Right lobe of liver (tissue), 6 donors: ENCODE results near the gene SIGMAR1. TPM values are rescaled to one million over a fixed set of nuclear protein-coding genes. Genes with fewer than 3 reads are reported as not detected.

ENCODE experiments used
- ATAC-seq, 4 donors: fragments of 200-7000 bp; cut with Tn5 transposase; one replicate each; pipeline ENCODE4 v1.9.1; 2020; ENCODE audit warnings: mild to moderate bottlenecking in 4 of 4, moderate library complexity in 4 of 4
- DNase-seq, 3 donors: peaks; one replicate each; pipeline ENCODE4 v3.0.0-alpha.2; 2020
- H3K27ac ChIP-seq, 3 donors: fragments of 200-600 bp; one replicate each; pipeline ENCODE4 v1.8.0; 2022
- H3K27me3 ChIP-seq, 2 donors: fragments of 200-600 bp; one replicate each; pipeline ENCODE4 v1.8.0; 2022
- H3K36me3 ChIP-seq, 4 donors: fragments of 200-600 bp; sonication (generic) in 1 of 4; one replicate each; pipeline versions ENCODE4 v1.5.1 to v1.8.0; 2017 to 2022; ENCODE audit warnings: control low read depth in 1 of 4
- H3K4me1 ChIP-seq, 4 donors: fragments of 200-600 bp; sonication (generic) in 1 of 4; one replicate each; pipeline versions ENCODE4 v1.5.1 to v1.8.0; 2017 to 2022; ENCODE audit warnings: control low read depth in 1 of 4
- H3K4me3 ChIP-seq, 3 donors: fragments of 200-600 bp; one replicate each; pipeline ENCODE4 v1.8.0; 2022
- H3K9me3 ChIP-seq, 4 donors: fragments of 200-600 bp; sonication (generic) in 1 of 4; one replicate each; pipeline versions ENCODE4 v1.5.1 to v1.8.0; 2017 to 2022; ENCODE audit warnings: control low read depth in 1 of 4
- CTCF ChIP-seq, 4 donors: fragments of 200-600 bp in 3 of 4; fragments of 450-650 bp in 1 of 4; IDR thresholded peaks; one replicate each; pipeline versions ENCODE4 v1.5.1 to v1.8.0; 2016 to 2022; ENCODE audit warnings: antibody characterized with exemption in 4 of 4, mild to moderate bottlenecking in 2 of 4
- POLR2A ChIP-seq: fragments of 450-650 bp; IDR thresholded peaks from one replicate; pipeline ENCODE4 v1.6.1; 2017; ENCODE audit warnings: antibody characterized with exemption, mild to moderate bottlenecking
- WGBS: methylation state at CpG from one replicate; pipeline ENCODE4 v1.1.6; 2018; ENCODE audit warnings: low coverage, low lambda C conversion rate; ENCODE audit not compliant: insufficient coverage; ENCODE audit errors: missing lambda C conversion rate; 5-methylcytosine and 5-hydroxymethylcytosine counted together
- intact Hi-C, 2 donors: fragments of 100-400 bp; cut with DNase I; formaldehyde crosslinking; loops; one replicate each; pipeline versions ENCODE4 v1.11.2 to v1.14.1; 2022
- total RNA-seq, 6 experiments: library from RNA; depleted of rRNA in 2 of 6; stranded (reverse); fragments of >200 nt in 2 of 6; fragmentation: NEBNext Ultra II Directional in 3 of 6; extraction: Animal tissue kit (Norgen Biotek cat#: 25700) in 3 of 6; gene quantifications; one replicate each; pipeline versions ENCODE4 v1.1.0 to v1.2.4, GENCODE V29; 2016 to 2023
- donor health status: DM: no; HTN: yes; CAD: no.
- donor health status: DM: no; HTN: no; CAD: no.
- donor health status: DM: no; HTN: no; CAD: no.
- donor health status: DM: no; HTN: yes; CAD: no.
- donor health status: DM: no; HTN: yes; CAD: no.

Gene SIGMAR1
- total RNA-seq, 6 experiments from 2014 or later = 69.3 to 237 (median 123) TPM

- H3K4me3 ChIP-seq = no peak overlapping the region
- WGBS = 100% methylated on average over 2 of the region's 4 CpGs
- no peak for DNase-seq
- H3K27ac ChIP-seq = no peak overlapping the region
- no peaks in the 10 kb centered on the region for H3K27me3 ChIP-seq
- H3K36me3 ChIP-seq = no peaks in the 10 kb centered on the region
- ATAC-seq = no peak
- intact Hi-C loops = no loop called here
- TF ChIP-seq CTCF (IDR thresholded peaks at IDR 0.05) (no peak), POLR2A (no peak)
- no peaks in the 10 kb centered on the region for H3K9me3 ChIP-seq
- peaks cover 0 to 26% (median 12%) of the 10 kb centered on the region in 4 donors for H3K4me1 ChIP-seq
These were observed 47.2 kb upstream of the SIGMAR1 start for GRCh38 chr9:34684816-34685215.

GRCh38 chr9:34684145-34684544, 46.6 kb upstream of the SIGMAR1 start:
- Histone ChIP-seq H3K36me3 (no peaks in the 10 kb centered on the region), H3K9me3 (no peaks in the 10 kb centered on the region), H3K4me3 (no peak overlapping the region), H3K27ac (no peak overlapping the region), H3K4me1 (peaks cover 0 to 19% (median 9%) of the 10 kb centered on the region in 4 donors), H3K27me3 (no peaks in the 10 kb centered on the region)
- 87% methylated on average over 4 of the region's 4 CpGs for WGBS
- TF ChIP-seq CTCF (IDR thresholded peaks at IDR 0.05) (no peak), POLR2A (no peak)
- DNase-seq = no peak
- no peak for ATAC-seq
- intact Hi-C loops = no loop called here

- intact Hi-C loops = no loop called here
- peaks cover 0 to 7% (median 0%) of the 10 kb centered on the region in 4 donors for H3K4me1 ChIP-seq
- no peaks in the 10 kb centered on the region for H3K9me3 ChIP-seq
- no peak overlapping the region for H3K4me3 ChIP-seq
- TF ChIP-seq POLR2A = no peak
- no peak for TF ChIP-seq CTCF (IDR thresholded peaks at IDR 0.05)
- no peak for ATAC-seq
- no peak for DNase-seq
- no peak overlapping the region for H3K27ac ChIP-seq
- no peaks in the 10 kb centered on the region for H3K27me3 ChIP-seq
- no peaks in the 10 kb centered on the region for H3K36me3 ChIP-seq
- 100% methylated on average over 2 of the region's 2 CpGs for WGBS
These were observed 38.3 kb upstream of the SIGMAR1 start for GRCh38 chr9:34675869-34676268.

- Histone ChIP-seq H3K4me3 (no peak overlapping the region), H3K4me1 (peaks cover 0 to 7% (median 0%) of the 10 kb centered on the region in 4 donors), H3K9me3 (no peaks in the 10 kb centered on the region), H3K36me3 (no peaks in the 10 kb centered on the region), H3K27ac (no peak overlapping the region), H3K27me3 (no peaks in the 10 kb centered on the region)
- TF ChIP-seq CTCF (IDR thresholded peaks at IDR 0.05) = peak; percentile 80 to 93 (median 86)
- no peak for TF ChIP-seq POLR2A
- ATAC-seq (peak; percentile 98 to 99 (median 99)), DNase-seq (peak; percentile 84 to 88 (median 85))
- WGBS = 21% methylated on average over 9 of the region's 10 CpGs
- intact Hi-C loops = no loop called here
These were observed 37.6 kb upstream of the SIGMAR1 start for GRCh38 chr9:34675048-34675714.
